Inflammatory macrophage treated with lipopolysaccharide for 4 hours (primary cell): Measurements from ENCODE around the gene AK9.

Experiments used
- DNase-seq: peaks from one replicate; pipeline ENCODE4 v3.0.0-alpha.2; 2020

Gene AK9

GRCh38 chr6:109510358-109510757 is 180.6 kb downstream of the AK9 start:
- no peak for DNase-seq

GRCh38 chr6:109508166-109508860 is 182.7 kb downstream of the AK9 start:
- no peak for DNase-seq

GRCh38 chr6:109507490-109508072 is 183.4 kb downstream of the AK9 start:
- DNase-seq, result no peak

GRCh38 chr6:109506841-109507240 is 184.2 kb downstream of the AK9 start:
- no peak for DNase-seq

- DNase-seq, result no peak
Measured at GRCh38 chr6:109506314-109506713, 184.7 kb downstream of the AK9 start.

- no peak for DNase-seq
Measured at GRCh38 chr6:109503327-109504224, 187.4 kb downstream of the AK9 start.

GRCh38 chr6:109498936-109499335 is 192.1 kb downstream of the AK9 start:
- DNase-seq, result no peak

- DNase-seq, result no peak
Measured at GRCh38 chr6:109498052-109498451, 192.9 kb downstream of the AK9 start.

GRCh38 chr6:109496036-109496772 is 194.8 kb downstream of the AK9 start:
- no peak for DNase-seq

GRCh38 chr6:109493865-109494264 is 197.1 kb downstream of the AK9 start:
- peak; percentile 41 for DNase-seq

- DNase-seq, result no peak
Measured at GRCh38 chr6:109491207-109491938, 199.6 kb downstream of the AK9 start.

- DNase-seq, result no peak
Measured at GRCh38 chr6:109490713-109491112, 200.3 kb downstream of the AK9 start.

GRCh38 chr6:109488001-109488400 is 203.0 kb downstream of the AK9 start:
- DNase-seq, result no peak

GRCh38 chr6:109486068-109486467 is 204.9 kb downstream of the AK9 start:
- no peak for DNase-seq

GRCh38 chr6:109485266-109485935 is 205.6 kb downstream of the AK9 start:
- no peak for DNase-seq

GRCh38 chr6:109484122-109484521 is 206.9 kb downstream of the AK9 start:
- no peak for DNase-seq

- DNase-seq, result peak; percentile 35
Measured at GRCh38 chr6:109483735-109484057, 207.3 kb downstream of the AK9 start.

GRCh38 chr6:109482905-109483734 is 207.9 kb downstream of the AK9 start, which contains the start of gene ZBTB24:
Gene ZBTB24, minus strand, starts transcription at chr6:109483219. Its CDS starts 1,193 bp downstream, at chr6:109482026.
- peak; percentile 94 for DNase-seq

GRCh38 chr6:109480993-109481480 is 210.0 kb downstream of the AK9 start:
- DNase-seq, result no peak

GRCh38 chr6:109478841-109479624 is 212.0 kb downstream of the AK9 start:
- DNase-seq, result no peak
